ENCODE data around the gene C2orf80. TPM values are rescaled to one million over a fixed set of nuclear protein-coding genes. Genes with fewer than 3 reads are reported as not detected.
A peak's percentile ranks its signal among the peaks of the same experiment; 100 is the strongest.
"Not testable (repeated sequence)": the region's sequence is repeated elsewhere in the genome, so short reads cannot be mapped to it uniquely, and the experiment has no call there.

The C2orf80 gene
- total RNA-seq = not detected
- not detected for polyA plus RNA-seq
- total RNA-seq = 0 reads per million in 6 experiments

DNA sequence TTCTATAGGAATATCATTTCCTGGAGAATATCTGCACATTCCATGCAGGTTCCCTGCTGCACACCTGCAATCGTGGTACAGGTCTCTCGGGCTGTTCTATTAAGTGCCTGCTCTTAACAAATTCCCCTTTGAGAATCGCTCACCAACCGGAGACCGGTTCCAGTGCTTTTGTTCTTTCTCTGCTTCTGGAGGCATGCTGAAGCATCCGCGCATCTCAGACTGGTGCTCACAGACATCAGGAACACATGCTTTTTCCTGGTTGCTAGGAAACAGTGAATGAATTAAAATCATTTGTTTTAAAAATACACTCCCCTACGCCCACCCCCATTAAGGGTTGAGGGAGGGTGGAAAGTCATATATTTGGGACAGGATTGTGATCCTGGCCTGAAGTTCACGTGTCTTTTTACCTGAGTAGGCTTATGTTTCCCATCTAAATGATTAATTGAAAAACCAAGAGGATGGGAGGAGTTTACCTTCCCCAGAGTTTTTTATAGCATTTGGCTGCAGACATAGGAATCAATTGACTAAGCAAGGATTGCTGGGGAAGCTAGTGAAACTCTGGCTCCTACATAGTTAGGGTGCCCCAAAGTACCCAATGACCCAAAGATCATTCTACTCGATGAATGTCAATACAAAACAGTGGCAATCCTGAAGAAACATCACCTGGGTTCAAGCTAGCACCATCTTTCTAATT lies at the start of gene C2orf80:
Gene C2orf80, minus strand, starts transcription at position 221 of the 694 bp plus-strand sequence. CDS start 3,044 bp downstream, outside the sequence.
- Mint-ChIP-seq H3K4me3 (no peak within 1 kb of the TSS), H3K9me3 (no peaks in the 10 kb centered on the region), H3K27ac (peak within 1 kb of the TSS in 1 of 10 donors; percentile 13), H3K4me1 (peaks cover 0 to 2% (median 0%) of the 10 kb centered on the region in 4 donors), H3K36me3 (no peaks in the 10 kb centered on the region), H3K27me3 (peaks cover 0 to 4% (median 0%) of the 10 kb centered on the region in 5 donors)
- ATAC-seq (no peak), DNase-seq (no peak)
- POLR2A ChIA-PET = no interaction called here

DNA sequence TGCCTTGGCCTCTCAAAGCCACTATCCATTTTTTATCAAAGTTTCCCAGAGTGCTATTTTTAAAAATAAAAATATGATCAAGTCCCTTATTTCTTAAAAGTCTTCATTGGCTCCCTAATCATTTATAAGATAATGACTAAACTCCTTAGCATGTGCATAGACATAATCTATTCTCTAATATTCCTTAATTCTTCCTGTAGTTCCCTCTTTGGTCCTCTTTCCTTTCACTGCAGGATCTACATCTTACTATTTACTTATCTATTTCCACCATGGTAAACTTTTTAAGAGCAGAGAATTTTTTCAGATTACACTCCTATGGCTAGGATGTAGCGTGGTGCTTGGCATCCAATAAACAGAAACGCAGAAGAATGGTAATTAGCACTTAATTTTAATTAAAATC lies 46.0 kb upstream of the C2orf80 start:
- ATAC-seq (no peak), DNase-seq (no peak)
- Mint-ChIP-seq H3K27me3 (no peaks in the 10 kb centered on the region), H3K9me3 (peaks cover 0 to 26% (median 12%) of the 10 kb centered on the region in 9 donors), H3K4me3 (no peak overlapping the region), H3K4me1 (no peaks in the 10 kb centered on the region), H3K36me3 (peaks cover 24 to 50% (median 41%) of the 10 kb centered on the region in 3 donors), H3K27ac (no peak overlapping the region)
- POLR2A ChIA-PET = no interaction called here

DNA sequence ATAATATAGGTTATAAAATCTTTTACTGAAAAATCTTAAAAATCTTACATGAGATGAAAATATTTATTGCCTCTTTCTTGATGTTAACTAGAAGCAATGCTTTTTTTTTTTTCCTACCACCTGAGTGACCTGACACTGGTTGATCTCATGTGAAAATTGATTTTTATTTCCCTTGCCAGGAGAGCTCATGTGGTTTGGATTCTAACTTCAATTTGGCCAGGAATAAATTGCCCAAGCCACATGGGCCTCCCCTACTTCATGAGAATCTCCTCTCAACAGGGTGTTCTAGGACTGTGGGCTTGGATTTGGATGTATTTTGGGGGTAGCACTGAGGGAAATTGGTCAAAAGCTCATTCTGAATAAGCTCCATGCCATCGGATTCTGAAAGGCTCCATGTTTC lies 45.0 kb upstream of the C2orf80 start:
- H3K4me3 Mint-ChIP-seq = no peak overlapping the region
- DNase-seq (no peak), ATAC-seq (no peak)
- peaks cover 0 to 4% (median 0%) of the 10 kb centered on the region in 5 donors for H3K27me3 Mint-ChIP-seq
- H3K4me1 Mint-ChIP-seq = no peaks in the 10 kb centered on the region
- POLR2A ChIA-PET = interaction anchor here (0.7 kb wide), 1 partner anchor 132 kb away, joined by 3 read pairs; no protein-coding TSS in a partner anchor
- no peak overlapping the region for H3K27ac Mint-ChIP-seq
- H3K9me3 Mint-ChIP-seq = peaks cover 0 to 31% (median 13%) of the 10 kb centered on the region in 9 donors
- peaks cover 20 to 43% (median 35%) of the 10 kb centered on the region in 3 donors for H3K36me3 Mint-ChIP-seq

DNA sequence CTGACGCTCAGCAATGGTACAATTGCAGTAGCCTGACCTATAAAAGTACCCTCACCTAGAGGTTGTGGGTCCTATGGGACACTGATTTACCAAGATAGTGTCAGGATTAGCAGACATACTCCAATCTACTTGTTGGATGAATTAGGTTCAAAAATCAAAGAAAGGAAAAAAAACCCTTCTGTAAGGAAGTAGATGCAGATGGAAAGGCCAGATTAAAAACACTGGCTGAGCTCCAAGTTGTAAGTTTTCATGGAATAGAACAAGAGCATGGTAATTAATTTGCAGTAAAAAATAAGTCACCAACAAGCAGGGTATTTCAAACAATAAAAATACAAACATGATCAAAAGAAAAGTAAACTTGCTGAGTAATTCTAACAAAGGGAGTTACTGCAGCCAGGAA lies 38.6 kb upstream of the C2orf80 start:
- Mint-ChIP-seq H3K27me3 (peaks cover 0 to 4% (median 0%) of the 10 kb centered on the region in 5 donors), H3K36me3 (peaks cover 0 to 7% (median 3%) of the 10 kb centered on the region in 3 donors), H3K27ac (no peak overlapping the region), H3K9me3 (peaks cover 0 to 25% (median 13%) of the 10 kb centered on the region in 9 donors), H3K4me3 (no peak overlapping the region), H3K4me1 (no peaks in the 10 kb centered on the region)
- ATAC-seq = no peak
- DNase-seq = no peak
- POLR2A ChIA-PET = no interaction called here

DNA sequence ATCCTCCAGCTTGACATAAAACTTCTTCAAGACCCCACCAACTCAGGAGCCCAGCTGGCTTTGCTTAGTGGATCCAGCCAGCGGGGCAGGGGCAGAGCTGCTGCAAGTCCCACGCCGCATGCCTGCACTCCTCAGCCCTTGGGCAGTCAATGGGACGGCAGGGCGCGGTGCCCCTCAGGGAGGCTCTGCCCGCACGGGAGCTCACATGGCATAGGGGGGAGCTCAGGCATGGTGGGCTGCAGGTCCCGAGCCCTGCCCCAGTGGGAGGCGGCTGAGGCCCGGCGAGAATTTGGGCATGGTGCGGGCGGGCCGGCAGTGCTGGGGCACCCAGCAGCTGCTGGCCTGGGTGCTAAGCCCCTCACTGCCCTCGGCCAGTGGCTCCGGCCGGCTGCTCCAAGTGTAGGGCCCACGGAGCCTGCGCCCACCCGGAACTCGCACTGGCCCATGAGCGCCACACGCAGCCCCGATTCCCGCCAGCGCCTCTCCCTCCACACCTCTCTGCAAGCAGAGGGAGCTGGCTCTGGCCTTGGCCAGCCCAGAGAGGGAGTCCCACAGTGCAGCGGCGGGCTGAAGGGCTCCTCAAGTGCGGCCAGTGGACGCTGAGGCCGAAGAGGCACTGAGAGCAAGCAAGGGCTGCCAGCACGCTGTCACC lies 37.9 kb upstream of the C2orf80 start:
- H3K4me1 Mint-ChIP-seq = no peaks in the 10 kb centered on the region
- H3K27me3 Mint-ChIP-seq = peaks cover 0 to 4% (median 0%) of the 10 kb centered on the region in 5 donors
- H3K9me3 Mint-ChIP-seq = peaks cover 0 to 19% (median 13%) of the 10 kb centered on the region in 9 donors
- H3K4me3 Mint-ChIP-seq = no peak overlapping the region
- ATAC-seq (no peak), DNase-seq (no peak)
- no peak overlapping the region for H3K27ac Mint-ChIP-seq
- POLR2A ChIA-PET = no interaction called here
- peaks cover 0 to 7% (median under 1%) of the 10 kb centered on the region in 3 donors for H3K36me3 Mint-ChIP-seq

DNA sequence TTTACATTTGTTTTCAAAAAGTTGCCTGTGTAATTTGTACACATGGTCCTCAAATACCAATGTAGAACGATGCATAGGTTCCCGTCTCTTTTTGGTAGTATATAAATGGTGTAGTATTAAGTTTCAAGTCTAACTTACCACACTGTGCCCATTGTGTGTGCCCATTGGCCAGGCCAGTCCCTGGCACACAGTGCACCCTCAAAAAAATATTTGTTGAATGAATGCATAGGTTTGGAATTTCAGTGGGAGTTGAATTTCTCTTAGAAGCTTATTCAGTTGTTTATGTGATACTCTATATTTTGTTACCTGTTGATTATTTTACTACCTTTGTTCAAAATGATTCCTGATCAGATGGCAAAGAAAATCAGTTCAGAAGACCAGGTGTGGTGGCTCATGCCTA lies 35.0 kb upstream of the C2orf80 start:
- Mint-ChIP-seq H3K36me3 (no peaks in the 10 kb centered on the region), H3K4me3 (no peak overlapping the region), H3K4me1 (no peaks in the 10 kb centered on the region), H3K27ac (no peak overlapping the region), H3K9me3 (peaks cover 0 to 12% (median 1%) of the 10 kb centered on the region in 9 donors), H3K27me3 (peaks cover 0 to 9% (median 0%) of the 10 kb centered on the region in 5 donors)
- DNase-seq = no peak
- POLR2A ChIA-PET = no interaction called here
- no peak for ATAC-seq

DNA sequence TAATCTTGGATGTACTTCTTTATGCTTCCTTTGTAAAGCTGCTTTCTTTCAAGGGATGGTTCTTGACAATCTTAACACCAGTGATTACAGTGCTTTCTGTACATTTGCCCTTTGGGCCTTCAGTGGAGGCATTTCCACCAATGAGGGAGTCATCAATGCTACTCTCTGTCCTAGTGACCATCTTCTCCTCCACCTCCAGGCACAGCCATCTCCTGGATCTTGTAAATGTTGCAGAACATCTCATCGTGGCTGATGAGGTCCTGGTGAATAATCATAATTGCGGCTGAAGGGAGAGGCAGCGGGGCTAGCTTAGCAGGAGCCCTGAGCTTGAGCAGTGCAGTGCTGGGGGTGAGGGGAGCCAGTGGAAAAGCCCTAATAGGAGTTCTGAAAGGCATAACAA lies 32.5 kb upstream of the C2orf80 start:
- DNase-seq (no peak), ATAC-seq (no peak)
- Mint-ChIP-seq H3K9me3 (peaks cover 0 to 16% (median 0%) of the 10 kb centered on the region in 9 donors), H3K27ac (no peak overlapping the region), H3K4me3 (no peak overlapping the region), H3K27me3 (peaks cover 0 to 9% (median 0%) of the 10 kb centered on the region in 5 donors), H3K36me3 (no peaks in the 10 kb centered on the region), H3K4me1 (no peaks in the 10 kb centered on the region)
- POLR2A ChIA-PET = no interaction called here

DNA sequence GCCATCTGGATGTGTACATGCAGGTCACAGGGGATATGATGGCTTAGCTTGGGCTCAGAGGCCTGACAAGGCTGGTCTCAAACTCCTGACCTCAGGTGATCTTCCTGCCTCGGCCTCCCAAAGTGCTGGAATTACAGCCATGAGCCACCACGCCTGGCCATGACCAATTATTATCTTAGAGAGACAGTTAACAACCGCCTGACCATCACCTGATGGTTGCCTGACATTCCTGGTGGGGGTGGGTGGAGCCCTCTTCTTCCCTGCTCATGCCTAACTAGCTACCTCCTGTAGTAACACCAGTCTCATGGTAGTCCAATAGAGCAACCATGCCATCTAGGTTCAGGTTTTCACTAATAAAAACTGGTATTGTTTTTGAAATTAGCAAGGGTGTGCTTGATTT lies 32.0 kb upstream of the C2orf80 start:
- POLR2A ChIA-PET, H3K4me3 Mint-ChIP-seq, H3K27ac Mint-ChIP-seq, H3K4me1 Mint-ChIP-seq, H3K27me3 Mint-ChIP-seq, H3K36me3 Mint-ChIP-seq, DNase-seq, ATAC-seq: not testable (repeated sequence)
- H3K9me3 Mint-ChIP-seq = peaks cover 0 to 16% (median 0%) of the 10 kb centered on the region in 9 donors

DNA sequence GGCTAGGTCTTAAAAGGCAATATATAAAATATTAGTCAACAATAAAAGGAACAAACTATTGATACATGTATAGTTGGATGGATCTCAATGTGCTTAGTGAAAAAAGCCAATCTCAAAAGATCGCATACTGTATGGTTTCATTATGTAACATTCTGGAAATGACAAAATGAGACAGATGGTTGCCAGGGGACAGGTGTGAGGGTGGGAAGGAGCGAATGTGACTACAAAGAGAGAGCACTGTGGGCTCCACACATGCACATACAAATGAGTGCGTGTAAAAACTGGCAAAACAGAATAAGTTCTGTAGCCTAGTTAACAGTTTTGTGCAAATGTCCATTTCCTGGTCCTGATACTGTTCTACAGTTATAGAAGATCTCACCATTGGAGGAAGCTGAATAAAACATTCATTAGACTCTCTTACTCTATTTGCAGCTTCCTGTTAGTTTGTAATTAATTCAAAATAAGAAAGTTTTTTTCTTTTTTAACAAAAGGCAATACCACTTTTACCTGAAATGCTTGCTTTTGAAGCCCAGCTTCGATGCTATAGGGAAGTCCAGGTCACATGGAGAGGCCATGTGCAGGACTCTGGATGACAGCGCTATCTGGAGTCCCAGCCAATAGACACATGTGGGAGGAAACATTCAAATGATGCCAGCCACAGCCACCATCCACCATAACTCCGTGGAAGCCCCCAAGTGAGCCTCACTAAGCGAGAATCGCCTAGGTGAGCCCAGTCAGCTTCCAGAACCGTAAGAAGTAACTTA lies 21.0 kb upstream of the C2orf80 start:
- ATAC-seq = no peak
- no peak overlapping the region for H3K4me3 Mint-ChIP-seq
- H3K27ac Mint-ChIP-seq = peak overlapping the region in 1 of 10 donors; percentile 44
- no peaks in the 10 kb centered on the region for H3K4me1 Mint-ChIP-seq
- no peaks in the 10 kb centered on the region for H3K9me3 Mint-ChIP-seq
- peaks cover 0 to 2% (median 0%) of the 10 kb centered on the region in 5 donors for H3K27me3 Mint-ChIP-seq
- POLR2A ChIA-PET = no interaction called here
- DNase-seq = no peak
- H3K36me3 Mint-ChIP-seq = no peaks in the 10 kb centered on the region

DNA sequence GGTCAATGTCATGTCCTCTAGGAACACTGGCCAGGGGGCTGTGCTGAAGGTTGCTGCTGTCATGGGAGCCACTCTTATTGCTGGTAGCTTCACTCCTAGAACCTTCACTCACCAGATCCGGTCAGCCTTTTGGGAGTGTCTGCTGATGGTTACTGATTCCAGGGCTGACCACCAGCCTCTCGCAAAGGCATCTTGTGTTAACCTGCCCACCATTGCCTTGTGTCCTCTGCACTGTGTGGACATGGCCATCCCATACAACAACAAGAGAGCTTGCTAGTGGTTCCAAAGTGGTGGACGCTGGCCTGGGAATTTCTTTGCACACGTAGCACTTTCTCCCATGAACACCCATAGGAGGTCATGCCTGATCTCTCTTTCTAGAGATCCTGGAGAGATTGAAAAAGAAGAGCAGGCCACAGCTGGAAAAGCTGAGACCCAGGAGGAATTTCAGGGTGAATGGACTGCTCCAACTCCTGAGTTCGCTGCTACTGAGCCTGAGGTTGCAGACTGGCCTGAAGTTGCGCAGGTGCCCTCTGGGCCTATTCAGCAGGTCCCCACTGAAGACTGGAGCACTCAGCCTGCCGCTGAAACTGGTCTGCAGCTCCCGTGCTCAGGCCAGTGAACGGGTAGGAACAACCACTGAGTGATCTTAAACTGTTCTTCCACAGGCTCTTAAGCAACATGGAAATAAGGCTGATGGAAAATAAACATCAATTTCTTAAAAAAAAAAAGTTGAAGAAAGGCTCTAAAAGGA lies 18.7 kb upstream of the C2orf80 start:
- peaks cover 0 to 6% (median 5%) of the 10 kb centered on the region in 4 donors for H3K4me1 Mint-ChIP-seq
- POLR2A ChIA-PET = no interaction called here
- no peak for DNase-seq
- H3K4me3 Mint-ChIP-seq = no peak overlapping the region
- peaks cover 0 to 2% (median 0%) of the 10 kb centered on the region in 5 donors for H3K27me3 Mint-ChIP-seq
- ATAC-seq = no peak
- H3K9me3 Mint-ChIP-seq = no peaks in the 10 kb centered on the region
- no peaks in the 10 kb centered on the region for H3K36me3 Mint-ChIP-seq
- H3K27ac Mint-ChIP-seq = no peak overlapping the region

DNA sequence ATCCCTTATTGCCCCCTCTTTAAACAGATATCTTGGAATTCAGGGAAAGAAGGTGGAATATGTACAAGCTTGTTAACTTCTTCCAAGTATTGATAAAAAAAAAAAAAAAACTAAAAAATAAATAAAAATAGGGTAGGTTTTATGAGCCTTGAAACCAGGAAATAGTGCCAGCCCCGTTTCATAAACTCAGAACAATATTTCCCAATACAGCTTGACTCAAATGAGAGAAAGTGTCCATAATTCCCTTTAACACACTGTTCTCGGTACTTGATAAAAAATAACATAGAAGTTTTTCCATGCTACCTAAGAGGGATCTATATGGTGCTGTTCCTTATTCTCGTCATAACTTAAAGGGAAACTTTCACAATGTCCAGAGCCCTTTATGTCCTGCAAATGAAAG lies 17.9 kb upstream of the C2orf80 start:
- no peaks in the 10 kb centered on the region for H3K9me3 Mint-ChIP-seq
- POLR2A ChIA-PET = no interaction called here
- no peak overlapping the region for H3K4me3 Mint-ChIP-seq
- ATAC-seq = no peak
- H3K27ac Mint-ChIP-seq = no peak overlapping the region
- DNase-seq = no peak
- H3K27me3 Mint-ChIP-seq = peaks cover 0 to 2% (median 0%) of the 10 kb centered on the region in 5 donors
- no peaks in the 10 kb centered on the region for H3K36me3 Mint-ChIP-seq
- peaks cover 0 to 6% (median 5%) of the 10 kb centered on the region in 4 donors for H3K4me1 Mint-ChIP-seq

DNA sequence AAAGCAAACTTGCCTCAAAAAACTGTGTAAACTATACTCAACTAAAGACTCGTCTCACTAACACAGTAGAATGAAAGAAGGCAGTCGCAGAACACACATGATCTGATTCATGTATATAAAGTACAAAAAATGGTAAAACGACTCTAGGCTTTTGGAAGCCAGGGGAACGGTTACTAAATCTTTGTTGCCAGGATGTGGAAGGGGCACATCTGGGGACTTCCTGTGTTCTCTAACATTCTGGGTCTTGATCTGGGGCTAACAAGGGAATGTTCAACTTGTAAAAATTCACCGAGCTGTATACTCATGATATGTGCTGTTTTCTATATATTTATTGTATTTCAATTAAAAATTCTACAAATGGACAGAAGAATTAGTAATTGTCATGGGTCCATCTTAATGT lies 14.3 kb upstream of the C2orf80 start:
- DNase-seq (peak in 1 of 10 donors; percentile 3), ATAC-seq (no peak)
- Mint-ChIP-seq H3K27me3 (no peaks in the 10 kb centered on the region), H3K4me1 (peaks cover 0 to 6% (median 5%) of the 10 kb centered on the region in 4 donors), H3K27ac (peak overlapping the region in 2 of 10 donors; percentile 31 to 41), H3K4me3 (peak overlapping the region in 1 of 10 donors; percentile 16), H3K9me3 (no peaks in the 10 kb centered on the region), H3K36me3 (no peaks in the 10 kb centered on the region)
- POLR2A ChIA-PET = interaction anchor here (0.7 kb wide), 1 partner anchor 52 kb away, joined by 7 read pairs; no protein-coding TSS in a partner anchor
